Muscle of arm (tissue), 12 donors: ENCODE results near the gene POU2F1. TPM values are rescaled to one million over a fixed set of nuclear protein-coding genes. Genes with fewer than 3 reads are reported as not detected.
"Not testable (repeated sequence)": the region's sequence is repeated elsewhere in the genome, so short reads cannot be mapped to it uniquely, and the experiment has no call there.

Experiments
- DNase-seq: peaks from one replicate; pipeline ENCODE4 v3.0.0-alpha.2; 2013
- polyA plus RNA-seq, 12 donors: library from polyadenylated mRNA; unstranded; fragments of 120-200 nt; gene quantifications; one replicate each; pipeline ENCODE4 v1.2.1, GENCODE V29; 2013; ENCODE audit not compliant: insufficient read length in 12 of 12

POU2F1 gene
- polyA plus RNA-seq, 12 donors: 5.3 to 38.4 (median 7.4) TPM

- DNase-seq: not testable (repeated sequence)
Measured at GRCh38 chr1:167205306-167206050, 15.2 kb upstream of the POU2F1 start.

GRCh38 chr1:167206166-167206835 lies 14.4 kb upstream of the POU2F1 start:
- DNase-seq: no peak

GRCh38 chr1:167207940-167208623 lies 12.6 kb upstream of the POU2F1 start:
- DNase-seq: no peak

- no peak for DNase-seq
Measured at GRCh38 chr1:167208624-167208976, 12.1 kb upstream of the POU2F1 start.

- no peak for DNase-seq
Measured at GRCh38 chr1:167209044-167209443, 11.6 kb upstream of the POU2F1 start.

- DNase-seq: no peak
Measured at GRCh38 chr1:167210966-167211674, 9.6 kb upstream of the POU2F1 start.

- DNase-seq: no peak
Measured at GRCh38 chr1:167212025-167212424, 8.7 kb upstream of the POU2F1 start.

GRCh38 chr1:167216809-167217208 lies 3.9 kb upstream of the POU2F1 start:
- no peak for DNase-seq

- no peak for DNase-seq
Measured at GRCh38 chr1:167219194-167219593, 1.5 kb upstream of the POU2F1 start.

- DNase-seq: peak; percentile 79
Measured at GRCh38 chr1:167219646-167220536, 795 bp upstream of the POU2F1 start.

GRCh38 chr1:167221126-167221737 lies 546 bp downstream of the POU2F1 start:
- DNase-seq: no peak

- DNase-seq: peak; percentile 69
Measured at GRCh38 chr1:167221738-167222610, 1.3 kb downstream of the POU2F1 start.

- DNase-seq: no peak
Measured at GRCh38 chr1:167223144-167224103, 2.7 kb downstream of the POU2F1 start.

- not testable (repeated sequence) for DNase-seq
Measured at GRCh38 chr1:167224734-167225235, 4.1 kb downstream of the POU2F1 start.

- no peak for DNase-seq
Measured at GRCh38 chr1:167225920-167226319, 5.2 kb downstream of the POU2F1 start.

- DNase-seq: no peak
Measured at GRCh38 chr1:167227934-167228378, 7.3 kb downstream of the POU2F1 start.

GRCh38 chr1:167229719-167230385 lies 9.2 kb downstream of the POU2F1 start:
- DNase-seq: no peak

GRCh38 chr1:167230437-167230836 lies 9.8 kb downstream of the POU2F1 start:
- no peak for DNase-seq
